Adrenal gland (tissue), 12 donors: Measurements from ENCODE around the gene KIAA1671. TPM values are rescaled to one million over a fixed set of nuclear protein-coding genes. Genes with fewer than 3 reads are reported as not detected.

Source experiments
- DNase-seq, 7 donors: peaks; one replicate each; pipeline ENCODE4 v3.0.0-alpha.2; 2019 to 2020
- H3K27ac ChIP-seq, 5 donors: fragments of 200-600 bp; sonication (generic) in 4 of 5; 1 replicate in 3 of 5; 2 replicates in 2 of 5; pipeline versions ENCODE4 v1.5.1 to v1.8.0; 2016 to 2020; ENCODE audit warnings: mild to moderate bottlenecking in 1 of 5
- H3K27me3 ChIP-seq: fragments of 200-600 bp; 2 replicates; pipeline ENCODE4 v1.8.0; 2021
- H3K36me3 ChIP-seq, 2 donors: fragments of 200-600 bp; replicated peaks in 1 of 2; 1 replicate in 1 of 2; 2 replicates in 1 of 2; pipeline versions ENCODE4 v1.5.1 to v1.8.0; 2018 to 2022
- H3K4me1 ChIP-seq, 2 donors: fragments of 200-600 bp; replicated peaks in 1 of 2; 1 replicate in 1 of 2; 2 replicates in 1 of 2; pipeline versions ENCODE4 v1.5.1 to v1.8.0; 2018 to 2021
- H3K4me3 ChIP-seq, 4 donors: fragments of 200-600 bp; sonication (generic) in 3 of 4; one replicate each; pipeline ENCODE4 v1.5.1; 2016 to 2018
- H3K9me3 ChIP-seq, 3 donors: fragments of 200-600 bp; sonication (generic) in 1 of 3; replicated peaks in 1 of 3; 1 replicate in 2 of 3; 2 replicates in 1 of 3; pipeline versions ENCODE4 v1.5.1 to v1.8.0; 2016 to 2021
- CTCF ChIP-seq, 6 experiments: fragments of 450-650 bp in 4 of 6; fragments of 200-600 bp in 2 of 6; sonication (generic) in 1 of 6; IDR thresholded peaks; 1 replicate in 5 of 6; 2 replicates in 1 of 6; pipeline versions ENCODE4 v1.5.1 to v1.8.0; 2016 to 2021; ENCODE audit warnings: antibody characterized with exemption in 6 of 6, mild to moderate bottlenecking in 2 of 6, moderate library complexity in 1 of 6
- POLR2A ChIP-seq, 2 donors: fragments of 450-650 bp; IDR thresholded peaks; one replicate each; pipeline ENCODE4 v1.6.1; 2017; ENCODE audit warnings: antibody characterized with exemption in 2 of 2, mild to moderate bottlenecking in 2 of 2, moderate library complexity in 1 of 2
- WGBS, 4 donors: extraction: QIAGEN DNeasy Blood & Tissue Kit in 2 of 4; methylation state at CpG; one replicate each; pipeline versions ENCODE4 v1.1.5 to v1.1.7; 2013 to 2017; 5-methylcytosine and 5-hydroxymethylcytosine counted together
- intact Hi-C, 2 donors: fragments of 100-400 bp; cut with DNase I; formaldehyde crosslinking; loops; one replicate each; pipeline versions ENCODE4 v1.14.1 to v1.15.0; 2022 to 2023
- polyA plus RNA-seq, 3 donors: library from polyadenylated mRNA; stranded (reverse); fragments of 200-250 nt in 2 of 3; fragments of 350-450 nt in 1 of 3; fragmentation: Illumina TruSeq in 1 of 3; extraction: RNeasy Lipid Tissue Mini Kit (QIAGEN cat#74804) in 1 of 3; gene quantifications; one replicate each; pipeline ENCODE4 v1.2.3, GENCODE V29; 2013 to 2014
- total RNA-seq, 9 donors: library from RNA; depleted of rRNA in 4 of 9; stranded (reverse); fragments of >200 nt in 4 of 9; fragments of 120-200 nt in 1 of 9; fragmentation: NEBNext Ultra II Directional in 1 of 9; extraction: Animal tissue kit (Norgen Biotek cat#: 25700) in 1 of 9; gene quantifications; one replicate each; pipeline versions ENCODE4 v1.1.0 to v1.2.4, GENCODE V29; 2013 to 2023
- donor health status: healthy with polysubstance abuse.
- donor health status: Bipolar disorder and iron deficiency.
- donor health status: DM: yes; HTN: yes; CAD: no.
- donor health status: DM: no; HTN: no; CAD: no.
- donor health status: DM: no; HTN: no; CAD: no.
- donor health status: DM: yes; HTN: yes; CAD: no.

Gene KIAA1671
- total and polyA plus RNA-seq, 12 donors, result 5.3 to 71.0 (median 45.8) TPM

GRCh38 chr22:25153961-25154666, 201.6 kb downstream of the KIAA1671 start:
- Histone ChIP-seq H3K4me3 (no peak overlapping the region), H3K27ac (peak overlapping the region in 3 of 5 donors; percentile 45 to 83 (median 46)), H3K9me3 (no peaks in the 10 kb centered on the region), H3K36me3 (no peaks in the 10 kb centered on the region), H3K4me1 (peaks cover 0 to 18% of the 10 kb centered on the region in 2 donors), H3K27me3 (no peaks in the 10 kb centered on the region)
- intact Hi-C loops, result no loop called here
- WGBS, 4 donors, result 58 to 72% (median 67%) methylated on average over 6 to 8 of the region's 8 CpGs
- peak; percentile 49 to 88 (median 79) for DNase-seq
- peak in 1 of 2 donors; percentile 46 for TF ChIP-seq POLR2A (IDR thresholded peaks at IDR 0.05)
- no peak for TF ChIP-seq CTCF (IDR thresholded peaks at IDR 0.05)

GRCh38 chr22:25154667-25154999, 202.1 kb downstream of the KIAA1671 start:
- Histone ChIP-seq H3K36me3 (no peaks in the 10 kb centered on the region), H3K4me1 (peaks cover 0 to 21% of the 10 kb centered on the region in 2 donors), H3K27ac (peak overlapping the region in 3 of 5 donors; percentile 45 to 83 (median 46)), H3K27me3 (no peaks in the 10 kb centered on the region), H3K4me3 (no peak overlapping the region), H3K9me3 (no peaks in the 10 kb centered on the region)
- 74 to 83% (median 81%) methylated on average over 1 to 2 of the region's 2 CpGs for WGBS, 4 donors
- DNase-seq, result no peak
- intact Hi-C loops, result no loop called here
- no peak for TF ChIP-seq POLR2A (IDR thresholded peaks at IDR 0.05)
- TF ChIP-seq CTCF (IDR thresholded peaks at IDR 0.05), result no peak

- intact Hi-C loops, result no loop called here
- 86 to 91% (median 90%) methylated on average over 4 of the region's 4 CpGs for WGBS, 4 donors
- Histone ChIP-seq H3K36me3 (no peaks in the 10 kb centered on the region), H3K27me3 (no peaks in the 10 kb centered on the region), H3K4me3 (no peak overlapping the region), H3K27ac (no peak overlapping the region), H3K4me1 (peaks cover 0 to 21% of the 10 kb centered on the region in 2 donors), H3K9me3 (no peaks in the 10 kb centered on the region)
- TF ChIP-seq POLR2A (IDR thresholded peaks at IDR 0.05) (no peak), CTCF (IDR thresholded peaks at IDR 0.05) (no peak)
- no peak for DNase-seq
Observed at GRCh38 chr22:25156736-25157135, 204.2 kb downstream of the KIAA1671 start.

GRCh38 chr22:25159028-25159427, 206.5 kb downstream of the KIAA1671 start:
- H3K9me3 ChIP-seq, result no peaks in the 10 kb centered on the region
- 43 to 56% (median 52%) methylated on average over 10 of the region's 10 CpGs for WGBS, 4 donors
- intact Hi-C loops, result no loop called here
- H3K36me3 ChIP-seq, result no peaks in the 10 kb centered on the region
- H3K27ac ChIP-seq, result no peak overlapping the region
- H3K4me1 ChIP-seq, result peaks cover 0 to 20% of the 10 kb centered on the region in 2 donors
- DNase-seq, result peak in 5 of 7 donors; percentile 46 to 73 (median 63)
- H3K27me3 ChIP-seq, result no peaks in the 10 kb centered on the region
- no peak overlapping the region for H3K4me3 ChIP-seq
- TF ChIP-seq POLR2A (IDR thresholded peaks at IDR 0.05) (no peak), CTCF (IDR thresholded peaks at IDR 0.05) (no peak)
